GM18858 (cell line): ENCODE data around the gene STX16.

Source experiments
- ATAC-seq: cut with Tn5 transposase; IDR thresholded peaks from one replicate; pipeline ENCODE4 v1.9.1; 2021; ENCODE audit not compliant: unreplicated experiment

The STX16 gene

DNA sequence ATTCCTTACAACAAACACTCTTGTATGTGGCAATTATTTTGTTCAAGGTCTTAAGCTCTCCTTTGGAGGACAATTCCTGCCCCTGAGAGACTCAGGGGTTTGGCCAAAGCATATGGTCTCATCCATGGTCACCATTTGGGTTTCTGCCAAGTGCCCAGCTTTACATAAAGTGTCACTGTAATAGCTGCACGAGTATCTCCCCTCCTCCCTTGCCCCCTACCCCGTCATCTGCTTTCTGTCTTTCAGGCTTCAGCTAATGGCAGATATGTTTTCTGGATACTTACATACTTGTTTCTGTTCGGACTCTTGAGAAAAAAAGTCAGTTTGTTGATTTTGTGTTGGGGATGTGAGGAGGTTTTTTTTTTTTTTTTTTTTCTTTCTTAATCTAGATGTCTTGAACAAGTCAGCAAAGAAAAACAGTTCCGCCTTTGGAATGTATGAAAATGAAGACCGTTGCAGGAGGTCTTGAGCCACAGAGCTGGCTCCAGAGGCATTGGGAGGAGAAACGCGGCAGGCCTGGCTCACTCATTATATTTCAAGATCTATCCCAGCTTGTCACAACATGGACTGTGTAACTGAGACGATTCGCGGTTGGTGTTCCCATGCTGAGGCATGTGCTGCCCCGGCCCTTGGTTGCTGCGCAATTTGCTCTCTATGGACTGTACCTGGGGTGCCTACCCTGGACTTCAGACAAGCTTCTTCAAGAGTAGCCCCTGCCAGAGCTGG is 32.6 kb upstream of the STX16 start:
- no peak for ATAC-seq

DNA sequence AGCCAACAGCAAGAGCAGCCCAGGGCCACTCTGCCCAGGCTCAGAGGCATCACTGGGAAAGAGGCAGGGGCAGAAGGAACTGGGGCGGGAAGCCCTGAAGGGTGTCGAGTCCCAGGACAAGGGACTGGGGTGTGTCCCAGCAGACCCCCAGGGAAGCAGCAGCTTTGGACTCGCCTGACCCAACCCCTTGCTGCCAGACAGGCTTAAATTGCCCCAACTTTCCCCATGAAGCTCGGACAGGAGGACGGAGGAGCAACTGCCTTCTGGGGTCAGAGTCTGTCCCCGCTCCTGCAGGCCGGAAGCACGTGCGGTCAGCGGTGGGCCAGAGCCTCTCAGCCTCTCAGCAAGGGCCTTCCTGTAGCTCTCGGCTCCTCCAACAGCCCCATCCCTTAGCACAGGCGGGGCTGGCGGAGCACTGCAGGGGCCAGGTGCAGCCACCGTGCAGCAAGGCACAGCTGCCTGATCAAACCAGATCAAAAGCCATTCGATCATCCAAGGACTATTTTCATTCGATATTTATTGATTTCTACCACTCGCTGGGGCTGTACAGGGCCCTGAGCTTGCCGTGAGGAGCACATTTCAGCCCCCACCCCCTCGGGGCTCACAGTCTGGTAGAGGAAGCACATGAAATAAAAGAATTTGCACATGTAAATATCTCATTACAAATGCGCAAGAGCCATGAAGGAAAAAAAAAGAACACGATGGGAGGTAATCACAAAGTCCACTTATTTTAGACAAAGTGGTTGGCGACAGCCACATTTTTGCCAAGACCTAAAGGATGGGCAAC is 31.8 kb upstream of the STX16 start:
- ATAC-seq = no peak

DNA sequence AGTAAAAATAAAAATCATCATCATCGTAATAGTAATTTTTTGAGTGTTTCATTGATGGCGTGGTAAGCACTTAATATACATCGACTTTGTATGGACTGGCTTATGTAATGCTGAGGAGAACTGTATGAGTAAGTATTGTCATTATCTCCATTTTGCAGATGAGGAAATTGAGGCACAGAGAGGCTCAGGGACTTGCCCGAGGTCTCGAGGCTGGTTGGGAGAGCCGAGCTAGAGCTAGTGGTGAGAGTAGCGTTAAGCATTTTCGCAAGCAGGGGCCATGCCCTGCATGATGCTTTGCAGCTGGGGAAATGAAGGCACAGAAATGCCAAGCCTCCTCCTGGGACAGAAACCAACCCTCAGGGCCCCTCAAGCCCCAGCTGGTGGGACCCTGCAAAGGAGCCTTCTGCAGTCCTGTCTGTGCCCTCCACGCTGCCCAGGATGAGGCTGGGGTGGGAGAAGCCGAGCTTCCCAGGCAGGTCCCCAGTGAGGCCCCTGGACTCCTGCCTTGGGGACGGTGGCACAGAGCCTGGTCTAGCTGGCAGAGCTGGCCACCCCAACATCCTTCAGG is 31.1 kb upstream of the STX16 start:
- no peak for ATAC-seq

DNA sequence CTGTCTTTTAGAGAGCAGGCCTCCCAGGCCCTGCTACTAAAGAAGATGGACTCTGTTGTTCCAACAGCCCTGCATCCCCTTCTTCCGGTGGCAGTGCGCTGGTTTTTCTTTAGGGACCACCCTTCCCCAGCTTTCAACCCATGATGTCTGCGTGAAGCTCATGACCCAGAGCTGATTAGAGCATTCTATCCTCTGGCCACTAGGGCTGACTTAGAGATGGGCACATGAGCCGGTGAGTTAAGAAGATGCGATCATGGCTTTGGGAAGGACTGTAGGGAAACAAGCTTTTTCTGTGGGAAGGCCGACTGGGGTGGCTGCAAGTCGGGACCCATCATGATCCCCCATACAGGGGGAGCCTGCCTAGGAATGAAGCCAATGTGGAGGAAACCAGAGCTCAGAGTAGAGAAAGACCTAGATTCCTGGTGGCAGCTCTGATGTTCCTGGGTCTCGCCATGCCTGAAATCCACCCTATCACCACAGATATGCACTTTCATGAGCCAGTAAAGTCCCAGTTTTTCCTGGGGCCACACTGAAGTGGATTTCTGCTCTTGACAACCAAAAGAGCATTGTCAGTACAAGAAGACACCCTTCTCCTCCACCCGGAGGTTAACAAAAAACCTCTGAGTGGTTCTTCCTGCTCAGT is 29.1 kb upstream of the STX16 start:
- ATAC-seq = no peak

DNA sequence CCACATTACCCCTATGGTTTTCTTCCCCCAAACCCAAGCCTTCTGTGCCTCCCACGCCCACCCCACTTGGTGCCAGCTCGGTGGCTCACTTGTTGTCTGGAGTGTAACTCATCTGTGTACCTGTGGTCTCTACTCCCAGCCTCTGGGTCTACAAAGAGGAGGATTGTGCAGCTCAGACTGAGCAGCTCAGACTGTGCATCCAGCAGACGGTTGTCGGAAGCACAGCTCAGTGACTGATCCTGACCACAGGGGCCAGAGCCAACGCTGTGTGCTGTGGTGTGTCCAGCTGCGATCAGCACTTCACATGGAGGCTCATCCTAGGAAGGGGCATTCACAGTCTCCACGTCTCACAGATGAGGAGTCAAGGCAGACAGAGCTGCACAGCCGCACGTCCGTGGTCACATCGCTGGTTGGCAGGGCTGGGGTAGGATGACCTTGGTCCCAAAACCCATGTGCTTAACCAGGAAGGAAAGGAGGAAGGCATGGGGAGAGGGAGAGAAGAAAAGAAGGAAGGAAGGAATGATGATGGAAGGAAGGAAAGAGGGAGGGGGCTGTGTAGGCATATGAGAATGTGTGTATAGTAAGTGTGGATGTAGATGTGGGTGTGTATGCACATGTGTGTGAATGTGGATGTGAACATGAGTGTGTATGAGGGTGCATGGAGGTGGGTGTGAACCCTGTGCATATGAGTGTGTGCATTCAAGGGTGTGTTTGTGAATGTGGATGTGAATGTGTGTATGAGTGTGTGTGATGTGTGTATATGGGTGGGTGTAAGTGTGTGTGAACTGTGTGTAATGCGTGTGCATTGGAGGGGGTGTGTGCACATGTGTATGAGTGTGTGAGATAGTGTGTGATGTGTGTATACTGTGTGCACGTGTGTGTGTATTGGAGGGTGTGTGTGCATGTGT is 28.2 kb upstream of the STX16 start:
- no peak for ATAC-seq

DNA sequence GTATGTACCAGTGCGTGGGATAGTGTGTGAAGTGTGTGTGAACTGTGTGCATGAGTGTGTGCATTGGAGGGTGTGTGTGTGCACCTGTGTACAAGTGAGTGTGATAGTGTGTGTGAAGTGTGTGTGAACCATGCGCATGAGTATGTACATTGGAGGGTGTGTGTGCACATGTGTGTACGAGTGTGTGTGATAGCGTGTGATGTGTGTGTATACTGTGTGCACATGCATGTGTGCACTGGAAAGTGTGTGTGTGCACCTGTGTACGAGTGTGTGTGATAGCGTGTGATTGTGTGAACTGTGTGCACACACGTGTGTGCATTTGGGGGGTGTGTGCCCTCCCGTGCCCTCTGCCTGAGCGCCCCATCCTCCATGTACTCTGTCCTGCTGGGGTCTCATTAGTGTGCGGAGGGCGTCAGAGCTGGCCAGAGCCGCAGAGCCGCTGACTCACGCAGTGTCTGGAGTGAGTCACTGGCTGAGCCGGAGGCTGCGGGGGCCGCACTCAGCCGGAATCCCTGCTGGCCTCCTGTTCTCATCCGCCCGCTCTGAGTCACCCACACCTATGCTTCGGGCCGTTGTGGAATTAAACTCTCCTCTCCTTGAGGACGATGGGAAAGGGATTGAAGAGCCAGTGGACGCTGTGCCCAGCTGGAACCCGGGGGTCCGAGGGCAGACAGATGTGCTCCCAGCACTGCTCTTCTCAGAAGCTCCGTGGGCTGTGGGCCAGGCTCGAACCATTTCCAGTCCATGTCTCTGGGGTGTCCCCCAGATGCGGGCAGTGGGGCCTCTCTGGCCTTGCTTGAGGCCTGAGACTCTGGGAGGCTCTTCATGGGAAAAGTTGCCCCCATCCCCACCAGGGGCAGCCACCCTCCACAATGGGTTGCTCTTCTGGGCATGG is 27.3 kb upstream of the STX16 start:
- no peak for ATAC-seq

DNA sequence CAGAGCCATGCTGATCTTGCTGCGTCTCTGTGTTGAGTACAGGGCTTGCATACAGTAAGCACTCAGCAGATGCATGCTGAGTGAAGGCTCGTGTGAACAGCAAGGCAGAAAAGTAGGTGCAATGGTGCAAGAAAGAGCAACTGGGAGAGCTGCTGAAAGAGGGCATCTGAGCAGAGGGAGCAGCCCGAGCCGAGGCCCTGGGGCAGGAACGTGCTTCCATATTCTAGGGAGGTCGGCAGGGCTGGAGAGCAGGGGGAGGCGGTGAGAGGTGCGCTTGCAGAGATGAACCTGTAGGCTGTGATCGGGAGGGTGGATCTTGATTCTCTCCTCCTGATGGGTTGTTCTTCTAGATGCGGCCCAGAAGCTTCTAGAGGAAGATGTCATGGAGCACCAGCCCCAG is 26.4 kb upstream of the STX16 start:
- no peak for ATAC-seq

DNA sequence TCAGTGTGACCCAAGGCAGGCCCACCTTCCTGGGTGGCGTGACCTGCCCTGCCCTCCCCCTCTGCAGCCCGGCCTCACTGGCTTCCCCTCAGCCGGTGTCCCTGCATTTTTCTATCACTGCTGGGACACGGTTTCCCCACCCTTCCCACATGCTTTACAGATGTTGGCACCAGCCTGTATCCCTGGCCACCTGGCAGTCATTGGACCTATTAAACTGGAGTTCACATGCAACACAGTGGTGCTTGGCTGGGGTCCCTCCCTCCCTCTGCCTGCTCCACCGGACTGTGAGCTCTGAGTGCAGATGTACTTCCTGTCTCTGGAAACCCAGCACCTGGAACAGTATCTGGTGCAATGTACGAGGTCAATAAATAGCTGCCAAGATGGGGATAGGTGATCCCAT is 25.5 kb upstream of the STX16 start:
- ATAC-seq = no peak

DNA sequence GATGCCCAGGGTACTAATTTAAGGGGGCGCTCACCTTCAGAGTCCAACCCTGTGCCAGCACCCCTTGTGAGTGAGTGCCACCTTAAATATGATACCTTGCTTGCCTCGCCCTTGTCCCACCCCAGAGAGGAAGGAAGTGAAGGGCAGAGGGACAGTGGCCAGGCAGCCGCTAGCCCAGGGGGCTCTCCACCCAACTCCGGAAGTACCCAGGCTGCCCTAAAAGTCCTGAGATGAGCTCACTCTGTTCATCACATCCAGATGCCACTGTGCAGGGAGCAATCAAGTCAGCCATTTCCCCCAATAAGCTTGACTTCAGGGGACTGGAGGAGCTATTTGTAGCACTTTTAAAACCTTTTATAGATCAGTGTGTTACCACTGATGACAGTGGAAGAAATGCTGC is 25.0 kb upstream of the STX16 start:
- ATAC-seq = no peak

DNA sequence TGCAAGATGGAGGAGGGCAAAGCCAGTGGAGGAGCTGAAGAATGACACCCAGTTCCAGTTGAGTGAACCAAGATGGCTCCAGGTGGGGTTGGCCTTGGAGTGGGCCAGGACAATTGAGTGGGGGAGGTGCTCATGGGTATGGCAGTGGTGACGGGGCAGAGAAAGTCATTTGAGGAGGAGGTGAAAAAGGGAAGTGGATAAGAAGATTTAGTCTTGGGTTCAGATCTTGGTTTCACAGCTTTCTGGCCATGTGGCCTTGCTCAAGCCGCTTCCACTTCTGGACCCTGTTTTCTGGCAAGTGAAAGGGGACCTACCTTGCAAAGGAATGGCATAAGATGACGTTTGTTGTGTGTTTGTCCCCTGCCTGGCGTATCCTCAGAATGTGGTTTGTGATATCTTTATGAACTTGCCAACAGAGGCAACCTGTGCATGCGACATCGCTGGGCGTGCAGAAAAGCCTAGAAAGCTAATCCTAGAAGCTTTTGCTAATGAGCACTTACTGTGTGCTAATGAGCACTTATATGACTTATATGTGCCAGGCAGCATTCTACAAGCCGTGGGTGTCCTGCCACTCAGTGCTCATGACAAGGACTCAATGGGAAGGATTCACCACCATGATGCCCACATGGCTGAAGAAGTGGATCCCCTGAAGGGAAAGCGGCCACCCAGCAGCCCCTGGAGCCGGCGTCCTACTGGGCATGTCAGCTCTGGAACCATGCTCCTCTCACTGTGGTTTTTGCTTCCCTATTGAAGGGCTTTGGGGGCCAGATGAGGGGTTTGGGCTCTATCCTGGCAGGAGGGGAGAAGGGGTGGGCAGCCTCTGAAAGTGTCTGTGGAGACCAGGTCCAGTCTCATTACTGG is 23.6 kb upstream of the STX16 start:
- no peak for ATAC-seq

DNA sequence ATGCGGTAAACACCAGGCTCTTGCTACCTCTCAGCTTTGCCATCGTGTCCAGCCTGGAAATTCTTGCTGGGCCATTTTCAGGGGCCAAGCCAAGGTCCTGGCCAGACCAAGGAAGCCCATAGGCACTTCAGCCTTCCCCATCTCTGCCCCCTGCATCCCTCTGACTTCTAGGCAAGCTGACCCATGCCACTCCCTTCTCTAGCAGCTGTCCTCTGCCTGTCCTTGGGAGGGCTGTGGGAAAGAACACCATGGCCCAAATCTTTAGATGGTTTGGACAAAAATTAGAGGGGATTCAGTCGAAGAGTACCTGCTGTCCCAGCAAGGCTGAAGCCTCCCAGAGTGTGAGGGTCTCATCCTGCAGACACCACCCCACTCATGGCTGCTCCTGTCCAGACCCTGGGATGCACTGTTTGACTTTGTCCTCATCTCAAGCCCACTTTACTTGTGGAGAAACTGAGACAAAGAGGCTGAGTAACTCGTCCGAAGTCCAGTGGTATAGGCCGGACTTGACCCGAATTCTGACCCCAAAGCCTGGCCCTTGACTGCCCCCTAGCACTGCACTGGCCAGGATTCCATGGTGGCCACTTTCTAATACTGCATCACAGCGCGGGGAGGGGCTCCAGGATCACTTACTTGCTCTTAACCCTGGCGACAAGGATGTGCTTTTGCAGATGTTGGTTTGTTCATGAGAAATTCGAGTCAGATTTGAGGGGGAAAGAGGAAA is 22.4 kb upstream of the STX16 start:
- ATAC-seq = no peak

DNA sequence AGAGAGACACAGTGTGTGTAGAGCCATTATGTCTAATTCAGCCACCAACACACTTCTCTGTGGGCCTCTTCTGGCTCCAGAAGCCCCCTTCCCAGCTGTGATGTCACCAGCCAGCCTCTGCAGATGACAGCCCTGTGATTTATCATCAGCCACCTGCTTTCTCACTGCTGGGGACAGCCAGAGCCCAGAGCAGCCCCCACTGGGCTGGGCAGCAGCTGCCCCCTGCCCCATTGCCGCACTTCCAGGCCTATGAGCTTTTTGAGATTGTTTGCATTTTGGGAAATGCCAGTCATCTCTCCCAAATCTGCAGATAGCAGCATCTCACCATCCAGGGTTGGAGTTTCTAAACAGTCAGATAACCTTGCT is 21.9 kb upstream of the STX16 start:
- no peak for ATAC-seq

DNA sequence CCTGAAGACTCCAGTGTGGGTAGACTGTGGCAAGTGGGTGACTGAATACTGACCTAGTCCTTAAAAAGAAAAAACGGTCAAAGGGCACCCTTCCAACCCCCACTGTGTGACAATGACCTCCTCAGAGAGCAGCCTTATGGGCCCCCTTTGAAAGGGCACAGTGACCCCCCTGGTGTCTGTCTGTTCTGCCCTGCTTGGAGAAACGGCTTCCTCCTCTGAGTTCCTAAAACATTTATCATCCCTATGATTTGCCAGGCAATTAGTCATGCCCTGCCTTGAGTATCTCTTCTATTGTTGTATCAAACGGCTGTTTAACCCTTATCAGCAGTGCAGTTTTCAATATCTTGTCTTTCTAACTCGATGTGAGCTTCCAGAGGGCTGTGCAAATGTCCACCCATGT is 21.0 kb upstream of the STX16 start:
- ATAC-seq = no peak

DNA sequence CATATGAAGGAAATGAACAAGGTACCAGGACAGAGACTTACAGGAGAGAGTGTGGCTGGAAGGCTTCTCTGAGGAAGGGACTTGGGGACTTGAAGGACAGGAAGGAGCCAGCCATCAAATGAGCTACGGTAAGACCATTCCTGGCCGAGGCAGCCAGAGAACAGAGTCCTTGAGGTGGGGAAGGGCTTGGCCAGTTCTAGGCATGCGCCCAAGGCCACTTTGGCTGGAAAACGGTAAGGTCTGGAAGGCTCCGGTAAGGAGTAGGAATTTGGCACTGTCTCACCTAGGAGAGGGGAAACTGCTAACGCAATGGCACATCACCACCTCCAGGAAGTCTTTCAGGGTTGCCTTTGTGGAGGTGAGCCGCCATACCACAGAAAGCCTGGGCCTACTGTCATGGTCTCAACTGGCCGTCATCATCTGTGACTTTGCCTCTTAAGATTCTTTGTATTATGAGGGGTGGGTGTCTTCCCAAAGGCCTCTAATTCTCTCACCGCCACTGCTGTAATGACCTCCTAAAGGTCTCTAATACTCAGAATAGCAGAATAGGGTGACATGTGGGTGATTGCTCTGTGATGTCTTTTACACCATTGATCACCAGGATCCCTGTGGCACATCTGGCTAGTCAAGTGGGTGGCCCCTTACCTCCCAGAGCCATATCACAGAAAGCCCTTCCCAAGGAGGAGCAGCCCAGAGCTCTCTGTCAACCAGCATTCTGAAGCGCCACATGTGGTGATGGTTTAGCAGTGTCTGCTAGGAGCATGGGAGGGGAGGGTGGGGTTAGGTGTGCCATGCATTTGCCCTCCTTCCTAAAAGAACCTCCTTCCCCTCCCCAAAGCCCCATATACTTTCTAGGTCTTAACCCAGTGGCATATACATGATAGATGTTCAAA is 17.7 kb upstream of the STX16 start:
- ATAC-seq = no peak

DNA sequence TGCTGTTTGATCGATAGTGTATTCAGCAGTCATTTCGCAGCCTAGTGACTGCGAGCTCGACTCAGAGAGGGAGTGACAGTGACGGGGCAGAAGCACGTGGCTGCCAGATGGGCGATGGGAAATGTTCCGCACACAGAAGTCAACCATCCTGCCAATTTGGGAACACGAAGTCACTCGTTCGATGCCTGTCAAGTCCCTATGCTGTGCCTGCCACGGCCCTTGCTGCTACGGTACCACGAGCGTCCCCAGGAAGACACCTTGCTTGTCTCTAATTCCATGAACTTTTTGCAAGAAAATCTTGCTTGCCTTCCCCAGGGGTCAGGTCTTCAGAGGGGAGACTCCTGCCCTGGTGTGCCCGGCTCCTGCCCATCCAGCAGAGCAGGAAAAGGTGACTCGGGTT is 17.0 kb upstream of the STX16 start:
- no peak for ATAC-seq

DNA sequence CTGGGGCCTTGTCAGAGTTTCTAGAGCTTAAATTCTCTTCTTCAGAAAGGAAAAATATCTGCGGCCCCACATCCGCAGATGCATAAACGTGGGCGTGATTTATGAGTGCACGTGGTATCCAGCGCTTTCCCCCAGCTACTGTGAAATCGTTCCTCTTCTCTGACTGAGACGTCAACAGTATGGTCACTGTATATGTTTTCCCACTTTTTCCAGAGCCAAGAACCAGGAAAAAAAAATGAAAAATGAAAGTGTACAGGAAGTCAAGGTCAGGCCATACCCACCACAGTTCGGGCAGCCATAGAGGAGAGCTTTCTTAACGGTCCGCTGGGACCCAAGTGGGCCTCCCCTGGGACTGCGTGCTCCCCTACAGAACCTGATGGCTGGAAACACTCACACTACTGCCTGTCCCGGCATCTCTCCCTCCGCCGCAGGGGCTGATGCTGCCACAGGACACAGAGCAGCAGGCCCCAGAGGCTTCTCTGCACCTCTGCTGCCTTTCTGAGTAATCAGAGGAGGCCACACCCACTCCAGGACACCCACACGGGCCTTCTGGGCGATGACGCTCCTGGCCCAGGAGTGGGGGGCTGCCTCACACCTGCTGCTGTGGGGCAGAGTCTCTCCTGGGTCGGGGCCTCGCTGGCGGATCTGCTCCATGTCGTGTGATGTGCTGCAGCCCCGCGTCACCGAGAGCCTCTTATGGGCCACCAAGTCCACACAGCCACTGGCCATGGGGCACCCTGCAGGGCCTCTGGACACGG is 16.4 kb upstream of the STX16 start:
- ATAC-seq = no peak

DNA sequence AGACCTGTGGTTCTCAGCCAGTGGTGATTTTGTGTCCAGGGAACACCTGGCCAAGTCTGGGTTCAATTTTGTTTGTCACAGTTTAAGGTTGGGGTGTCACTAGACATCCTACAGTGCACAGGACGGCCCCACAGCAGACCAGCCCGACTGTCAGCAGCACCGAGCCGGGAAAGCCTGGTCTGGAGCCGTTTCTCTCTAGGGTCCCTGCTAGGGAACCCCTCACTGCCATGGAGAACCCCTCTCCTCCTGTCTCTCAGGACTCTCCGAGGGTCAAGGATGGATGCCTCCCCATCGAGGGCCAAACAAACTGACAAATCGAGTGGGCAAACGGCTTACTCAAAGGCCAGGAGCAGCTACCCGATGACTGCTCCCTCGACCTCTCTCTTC is 15.8 kb upstream of the STX16 start:
- no peak for ATAC-seq
